ENCODE results near the gene GRAMD1B.

The GRAMD1B gene

GRCh38 chr11:123434262-123434661 is 4.2 kb downstream of the GRAMD1B start:
- no peak overlapping the region for H3K4me3 ChIP-seq (ENCODE audit: low read depth, low read length)
- peak; percentile 32 for DNase-seq
- peak; percentile 48 for TF ChIP-seq CTCF (IDR thresholded peaks at IDR 0.05; ENCODE audit: low read depth, low read length)
- no peaks in the 10 kb centered on the region for H3K27me3 ChIP-seq
- H3K9me3 ChIP-seq, result no peaks in the 10 kb centered on the region
- peaks cover 3% of the 10 kb centered on the region; the same call in 1 of the 2 replicates for H3K4me1 ChIP-seq
- no peaks in the 10 kb centered on the region for H3K36me3 ChIP-seq

- Histone ChIP-seq H3K36me3 (no peaks in the 10 kb centered on the region), H3K4me3 (ENCODE audit: low read depth, low read length) (no peak overlapping the region), H3K27me3 (no peaks in the 10 kb centered on the region), H3K9me3 (no peaks in the 10 kb centered on the region), H3K4me1 (no peaks in the 10 kb centered on the region)
- no peak for DNase-seq
- no peak for TF ChIP-seq CTCF (IDR thresholded peaks at IDR 0.05; ENCODE audit: low read depth, low read length)
These were observed 4.8 kb downstream of the GRAMD1B start for GRCh38 chr11:123434911-123435310.

- no peaks in the 10 kb centered on the region for H3K27me3 ChIP-seq
- H3K4me3 ChIP-seq (ENCODE audit: low read depth, low read length), result no peak overlapping the region
- H3K4me1 ChIP-seq, result no peaks in the 10 kb centered on the region
- H3K9me3 ChIP-seq, result no peaks in the 10 kb centered on the region
- TF ChIP-seq CTCF (IDR thresholded peaks at IDR 0.05; ENCODE audit: low read depth, low read length), result no peak
- no peaks in the 10 kb centered on the region for H3K36me3 ChIP-seq
- no peak for DNase-seq
These were observed 7.3 kb downstream of the GRAMD1B start for GRCh38 chr11:123437236-123437979.

GRCh38 chr11:123438131-123438627 is 8.1 kb downstream of the GRAMD1B start:
- no peaks in the 10 kb centered on the region for H3K36me3 ChIP-seq
- H3K4me3 ChIP-seq (ENCODE audit: low read depth, low read length), result no peak overlapping the region
- TF ChIP-seq CTCF (IDR thresholded peaks at IDR 0.05; ENCODE audit: low read depth, low read length), result no peak
- no peaks in the 10 kb centered on the region for H3K9me3 ChIP-seq
- H3K27me3 ChIP-seq, result no peaks in the 10 kb centered on the region
- H3K4me1 ChIP-seq, result no peaks in the 10 kb centered on the region
- peak; percentile 28 for DNase-seq

GRCh38 chr11:123439616-123440015 is 9.5 kb downstream of the GRAMD1B start:
- DNase-seq, result no peak
- TF ChIP-seq CTCF (IDR thresholded peaks at IDR 0.05; ENCODE audit: low read depth, low read length), result no peak
- no peaks in the 10 kb centered on the region for H3K4me1 ChIP-seq
- no peaks in the 10 kb centered on the region for H3K27me3 ChIP-seq
- no peaks in the 10 kb centered on the region for H3K36me3 ChIP-seq
- no peak overlapping the region for H3K4me3 ChIP-seq (ENCODE audit: low read depth, low read length)
- H3K9me3 ChIP-seq, result no peaks in the 10 kb centered on the region

- TF ChIP-seq CTCF (IDR thresholded peaks at IDR 0.05; ENCODE audit: low read depth, low read length), result no peak
- no peaks in the 10 kb centered on the region for H3K27me3 ChIP-seq
- DNase-seq, result no peak
- no peak overlapping the region for H3K4me3 ChIP-seq (ENCODE audit: low read depth, low read length)
- no peaks in the 10 kb centered on the region for H3K9me3 ChIP-seq
- H3K36me3 ChIP-seq, result no peaks in the 10 kb centered on the region
- no peaks in the 10 kb centered on the region for H3K4me1 ChIP-seq
These were observed 11.1 kb downstream of the GRAMD1B start for GRCh38 chr11:123441161-123441560.
